Retinal pigment epithelial cell (primary cell): Measurements from ENCODE around the gene ARMC9.

Experiments
- DNase-seq: peaks from one replicate; pipeline ENCODE4 v3.0.0-alpha.2; 2010; ENCODE audit warnings: low read depth
- H3K4me3 ChIP-seq: 2 replicates; pipeline ENCODE4 v1.5.1; 2011; ENCODE audit warnings: mild to moderate bottlenecking, low read length, control low read depth, moderate library complexity
- CTCF ChIP-seq: conservative IDR thresholded peaks from 2 replicates; pipeline ENCODE4 v1.5.1; 2011; ENCODE audit warnings: low read depth, low read length, control low read depth, inconsistent platforms

Gene ARMC9

GRCh38 chr2:231395188-231396057, 197.0 kb downstream of the ARMC9 start, which contains the start of gene B3GNT7:
TSS of gene B3GNT7 (plus strand) at chr2:231395710. CDS start at chr2:231395804, 94 bp downstream.
- DNase-seq = no peak
- H3K4me3 ChIP-seq = peak within 1 kb of the TSS; percentile 39

GRCh38 chr2:231396058-231396821, 197.8 kb downstream of the ARMC9 start:
- no peak overlapping the region for H3K4me3 ChIP-seq
- TF ChIP-seq CTCF = no peak
- DNase-seq = no peak

More at GRCh38 chr2:231395188-231396057, 197.0 kb downstream of the ARMC9 start, which contains the start of gene B3GNT7:
- TF ChIP-seq CTCF = no peak

GRCh38 chr2:231397011-231397927, 198.8 kb downstream of the ARMC9 start:
- no peak overlapping the region for H3K4me3 ChIP-seq
- no peak for DNase-seq
- TF ChIP-seq CTCF = no peak

- no peak overlapping the region for H3K4me3 ChIP-seq
- no peak for DNase-seq
- no peak for TF ChIP-seq CTCF
Measured at GRCh38 chr2:231397928-231398294, 199.5 kb downstream of the ARMC9 start.

- DNase-seq = no peak
- no peak for TF ChIP-seq CTCF
- no peak overlapping the region for H3K4me3 ChIP-seq
Measured at GRCh38 chr2:231398585-231398984, 200.2 kb downstream of the ARMC9 start.

DNA sequence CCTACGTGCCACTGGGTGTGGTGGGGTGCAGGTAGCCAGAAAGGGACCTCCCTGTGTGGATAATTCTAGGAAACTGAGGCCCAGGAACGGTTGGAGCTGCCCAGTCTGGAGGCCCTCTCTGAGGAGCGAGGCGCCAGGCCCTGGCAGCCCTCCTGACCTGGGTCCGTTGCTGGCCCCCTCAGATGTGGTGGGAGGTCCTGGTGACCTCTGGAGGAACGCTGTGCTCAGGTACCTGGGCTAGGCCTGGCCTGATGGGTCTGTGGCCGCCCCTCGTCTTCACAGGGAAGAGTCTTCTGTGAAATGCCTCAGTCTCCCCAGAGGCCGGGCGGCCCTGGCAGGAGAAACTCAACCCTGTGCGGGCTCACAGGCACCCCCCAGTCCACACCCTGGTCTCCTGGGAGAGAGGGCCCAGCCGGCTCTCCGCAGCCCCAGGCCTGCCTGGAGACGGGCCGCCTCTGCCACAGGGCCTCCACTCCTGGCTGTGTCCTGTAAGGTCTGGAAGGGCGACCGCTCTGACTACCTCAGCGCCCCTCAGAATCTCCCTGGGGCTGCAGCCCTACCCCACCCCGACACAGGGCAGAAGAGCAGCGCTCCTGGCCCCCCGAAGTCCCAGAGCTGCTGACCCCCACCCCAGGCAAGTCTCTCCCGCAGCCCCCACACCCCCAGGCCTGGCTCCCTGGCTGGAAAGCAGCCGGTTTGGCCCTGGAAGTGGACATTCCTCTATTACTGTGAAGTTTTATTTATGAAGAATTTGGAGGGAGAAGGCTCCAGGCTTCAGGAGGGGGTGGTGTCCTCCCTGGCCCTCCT, 200.8 kb downstream of the ARMC9 start:
- H3K4me3 ChIP-seq = no peak overlapping the region
- DNase-seq = no peak
- no peak for TF ChIP-seq CTCF
